Measurements from ENCODE around the gene CATSPERZ. TPM values are rescaled to one million over a fixed set of nuclear protein-coding genes. Genes with fewer than 3 reads are reported as not detected.

CATSPERZ gene
- total RNA-seq, 2 donors from 2014 or later, result 0.55 TPM; not detected in 1

GRCh38 chr11:64352099-64352994 is 52.2 kb downstream of the CATSPERZ start:
- no peak for DNase-seq (ENCODE audit: low spot score in 2 of 2)
- Mint-ChIP-seq H3K36me3 (no peaks in the 10 kb centered on the region), H3K9me3 (no peaks in the 10 kb centered on the region), H3K27ac (no peak overlapping the region)
- no peak for ATAC-seq

- ATAC-seq, result no peak
Observed at GRCh38 chr11:64352995-64353714, 53.0 kb downstream of the CATSPERZ start.

GRCh38 chr11:64353715-64354506 is 53.8 kb downstream of the CATSPERZ start:
- ATAC-seq, result no peak
- H3K36me3 Mint-ChIP-seq, result no peaks in the 10 kb centered on the region
- no peak overlapping the region for H3K27ac Mint-ChIP-seq
- H3K9me3 Mint-ChIP-seq, result no peaks in the 10 kb centered on the region
- no peak for DNase-seq (ENCODE audit: low spot score in 2 of 2)

More at GRCh38 chr11:64352995-64353714, 53.0 kb downstream of the CATSPERZ start:
- H3K36me3 Mint-ChIP-seq, result no peaks in the 10 kb centered on the region
- no peak overlapping the region for H3K27ac Mint-ChIP-seq
- H3K9me3 Mint-ChIP-seq, result no peaks in the 10 kb centered on the region
- DNase-seq (ENCODE audit: low spot score in 2 of 2), result no peak

Other genes starting within 250 kb of the CATSPERZ start
- 10 to 100 TPM; 11.0 to 25.3 TPM for gene MACROD1, start 134.2 kb upstream of the CATSPERZ start, total RNA-seq
- 100 to 1,000 TPM; 328 to 366 TPM for gene STIP1, start 114.2 kb upstream of the CATSPERZ start, total RNA-seq
- gene FERMT3, start 93.6 kb upstream of the CATSPERZ start, total RNA-seq, result 100 to 1,000 TPM; 142 to 193 TPM
- 10 to 100 TPM; 31.2 to 36.5 TPM for gene TRPT1, start 74.2 kb upstream of the CATSPERZ start, total RNA-seq
- gene NUDT22, start 74.1 kb upstream of the CATSPERZ start, total RNA-seq, result 10 to 100 TPM; 87.4 to 88.8 TPM
- 10 to 100 TPM; 26.7 to 48.7 TPM for gene DNAJC4, start 69.8 kb upstream of the CATSPERZ start, total RNA-seq
- gene VEGFB, start 65.8 kb upstream of the CATSPERZ start, total RNA-seq, result 100 to 1,000 TPM in 1 of 2 donors, 10 to 100 TPM in 1; 57.6 to 119 TPM
- gene FKBP2, start 59.3 kb upstream of the CATSPERZ start, total RNA-seq, result 10 to 100 TPM; 27.7 to 36.0 TPM
- gene PPP1R14B, start 53.4 kb upstream of the CATSPERZ start, total RNA-seq, result 100 to 1,000 TPM; 177 to 262 TPM
- 10 to 100 TPM; 10.4 to 13.7 TPM for gene PLCB3, start 48.8 kb upstream of the CATSPERZ start, total RNA-seq
- 10 to 100 TPM in 1 of 2 donors, 1 to 10 TPM in 1; 7.1 to 31.6 TPM for gene BAD, start 15.7 kb upstream of the CATSPERZ start, total RNA-seq
- gene GPR137, start 14.5 kb upstream of the CATSPERZ start, total RNA-seq, result 10 to 100 TPM; 34.2 to 37.6 TPM
- under 1 TPM; 0.23 to 0.46 TPM for gene KCNK4, start 9.1 kb upstream of the CATSPERZ start, total RNA-seq
- gene ESRRA, start 5.2 kb downstream of the CATSPERZ start, total RNA-seq, result 10 to 100 TPM; 33.6 to 48.1 TPM
- 100 to 1,000 TPM; 198 to 213 TPM for gene TRMT112, start 17.2 kb downstream of the CATSPERZ start, total RNA-seq
- gene PRDX5, start 17.8 kb downstream of the CATSPERZ start, total RNA-seq, result 100 to 1,000 TPM; 131 to 152 TPM
- 100 to 1,000 TPM in 1 of 2 donors, 10 to 100 TPM in 1; 75.0 to 103 TPM for gene CCDC88B, start 39.8 kb downstream of the CATSPERZ start, total RNA-seq
- 10 to 100 TPM; 23.2 to 23.8 TPM for gene RPS6KA4, start 58.8 kb downstream of the CATSPERZ start, total RNA-seq